Measurements from ENCODE around the gene SRCAP. TPM values are rescaled to one million over a fixed set of nuclear protein-coding genes. Genes with fewer than 3 reads are reported as not detected.

Gene SRCAP
- total RNA-seq, 4 donors from 2014 or later = 32.9 to 57.7 (median 50.7) TPM

DNA sequence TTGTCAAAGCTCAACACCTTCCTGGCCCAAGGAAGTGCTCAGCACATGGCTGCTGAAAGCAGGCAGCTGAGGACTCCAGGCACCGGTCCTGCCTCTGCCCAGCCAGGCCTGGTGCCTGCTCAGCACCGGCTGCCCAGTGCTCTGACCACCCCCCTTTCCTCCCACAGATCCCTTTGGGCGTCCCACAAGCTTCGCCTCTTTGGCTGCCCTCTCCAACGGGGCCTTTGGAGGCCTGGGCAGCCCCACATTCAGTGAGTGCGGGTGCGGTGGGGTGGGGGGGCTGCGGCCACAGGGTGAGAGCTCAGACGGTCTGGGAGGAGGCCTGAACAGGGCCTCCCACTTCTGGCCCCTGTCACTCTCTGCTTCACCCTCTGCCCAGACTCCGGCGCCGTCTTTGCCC is 30.6 kb upstream of the SRCAP start:
- Histone ChIP-seq H3K36me3 (peaks cover 66 to 75% of the 10 kb centered on the region in 2 donors), H3K4me1 (no peaks in the 10 kb centered on the region), H3K27me3 (no peaks in the 10 kb centered on the region), H3K9me3 (no peaks in the 10 kb centered on the region), H3K4me3 (replicated peaks in 1 of 3) (no peak overlapping the region), H3K27ac (no peak overlapping the region)
- no peak for DNase-seq
- intact Hi-C loops (cut with DNase I) = no loop called here
- WGBS, 2 donors = 89 to 100% methylated on average over 1 to 12 of the region's 12 CpGs
- TF ChIP-seq POLR2A (IDR thresholded peaks at IDR 0.05) = no peak
- TF ChIP-seq, protein P1, sequence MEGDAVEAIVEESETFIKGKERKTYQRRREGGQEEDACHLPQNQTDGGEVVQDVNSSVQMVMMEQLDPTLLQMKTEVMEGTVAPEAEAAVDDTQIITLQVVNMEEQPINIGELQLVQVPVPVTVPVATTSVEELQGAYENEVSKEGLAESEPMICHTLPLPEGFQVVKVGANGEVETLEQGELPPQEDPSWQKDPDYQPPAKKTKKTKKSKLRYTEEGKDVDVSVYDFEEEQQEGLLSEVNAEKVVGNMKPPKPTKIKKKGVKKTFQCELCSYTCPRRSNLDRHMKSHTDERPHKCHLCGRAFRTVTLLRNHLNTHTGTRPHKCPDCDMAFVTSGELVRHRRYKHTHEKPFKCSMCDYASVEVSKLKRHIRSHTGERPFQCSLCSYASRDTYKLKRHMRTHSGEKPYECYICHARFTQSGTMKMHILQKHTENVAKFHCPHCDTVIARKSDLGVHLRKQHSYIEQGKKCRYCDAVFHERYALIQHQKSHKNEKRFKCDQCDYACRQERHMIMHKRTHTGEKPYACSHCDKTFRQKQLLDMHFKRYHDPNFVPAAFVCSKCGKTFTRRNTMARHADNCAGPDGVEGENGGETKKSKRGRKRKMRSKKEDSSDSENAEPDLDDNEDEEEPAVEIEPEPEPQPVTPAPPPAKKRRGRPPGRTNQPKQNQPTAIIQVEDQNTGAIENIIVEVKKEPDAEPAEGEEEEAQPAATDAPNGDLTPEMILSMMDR (IDR thresholded peaks at IDR 0.05) = no peak

GRCh38 chr16:30669026-30669902 is 29.7 kb upstream of the SRCAP start:
- intact Hi-C loops (cut with DNase I) = no loop called here
- 90 to 94% methylated on average over 26 to 38 of the region's 41 CpGs for WGBS, 2 donors

GRCh38 chr16:30669903-30670824 is 28.8 kb upstream of the SRCAP start:
- Histone ChIP-seq H3K27me3 (no peaks in the 10 kb centered on the region), H3K4me1 (no peaks in the 10 kb centered on the region), H3K36me3 (peaks cover 55 to 59% of the 10 kb centered on the region in 2 donors), H3K27ac (no peak overlapping the region), H3K9me3 (no peaks in the 10 kb centered on the region), H3K4me3 (replicated peaks in 1 of 3) (no peak overlapping the region)
- no peak for DNase-seq
- TF ChIP-seq, protein P1 (IDR thresholded peaks at IDR 0.05) = no peak
- TF ChIP-seq POLR2A (IDR thresholded peaks at IDR 0.05) = no peak
- WGBS, 2 donors = 88 to 89% methylated on average over 14 of the region's 14 CpGs
- intact Hi-C loops (cut with DNase I) = no loop called here

More at GRCh38 chr16:30669026-30669902, 29.7 kb upstream of the SRCAP start:
- DNase-seq = no peak
- Histone ChIP-seq H3K9me3 (no peaks in the 10 kb centered on the region), H3K4me3 (replicated peaks in 1 of 3) (no peak overlapping the region), H3K4me1 (no peaks in the 10 kb centered on the region), H3K36me3 (peaks cover 64 to 68% of the 10 kb centered on the region in 2 donors), H3K27ac (no peak overlapping the region), H3K27me3 (no peaks in the 10 kb centered on the region)
- no peak for TF ChIP-seq POLR2A (IDR thresholded peaks at IDR 0.05)
- TF ChIP-seq, protein P1 (IDR thresholded peaks at IDR 0.05) = no peak

- H3K4me3 ChIP-seq (replicated peaks in 1 of 3) = no peak overlapping the region
- no peak for DNase-seq
- H3K36me3 ChIP-seq = peaks cover 5 to 9% of the 10 kb centered on the region in 2 donors
- H3K27ac ChIP-seq = no peak overlapping the region
- 88 to 92% methylated on average over 10 of the region's 10 CpGs for WGBS, 2 donors
- TF ChIP-seq, protein P1 (IDR thresholded peaks at IDR 0.05) = no peak
- no peak for TF ChIP-seq POLR2A (IDR thresholded peaks at IDR 0.05)
- intact Hi-C loops (cut with DNase I) = no loop called here
- no peaks in the 10 kb centered on the region for H3K9me3 ChIP-seq
- H3K27me3 ChIP-seq = no peaks in the 10 kb centered on the region
- H3K4me1 ChIP-seq = no peaks in the 10 kb centered on the region
These were observed 23.8 kb upstream of the SRCAP start for GRCh38 chr16:30675143-30675542.
